Small intestine (tissue), 7 donors: ENCODE measurements around the gene MORN3. TPM values are rescaled to one million over a fixed set of nuclear protein-coding genes. Genes with fewer than 3 reads are reported as not detected.
"Not testable (repeated sequence)": the region's sequence is repeated elsewhere in the genome, so short reads cannot be mapped to it uniquely, and the experiment has no call there.

Source experiments
- DNase-seq, 2 donors: peaks; one replicate each; pipeline versions ENCODE4 v3.0.0 to v3.0.0-alpha.2; 2013
- FAIRE-seq: peaks from 2 replicates; lab custom pipeline; 2012; peaks lifted over from hg19 to GRCh38; lab: Jason Lieb, UNC
- H3K27ac ChIP-seq, 3 donors: one replicate each; pipeline ENCODE4 v1.5.1; 2013; ENCODE audit warnings: low read length in 2 of 3, mild to moderate bottlenecking in 2 of 3, control low read depth in 1 of 3, inconsistent platforms in 1 of 3, low read depth in 1 of 3, moderate library complexity in 1 of 3
- H3K27me3 ChIP-seq, 3 donors: one replicate each; pipeline ENCODE4 v1.6.1; 2013; ENCODE audit warnings: low read length in 3 of 3, inconsistent platforms in 1 of 3; ENCODE audit not compliant: control insufficient read depth in 3 of 3, insufficient read depth in 3 of 3
- H3K36me3 ChIP-seq, 3 donors: one replicate each; pipeline ENCODE4 v1.6.1; 2013; ENCODE audit warnings: low read length in 3 of 3, inconsistent platforms in 1 of 3, low read depth in 1 of 3, mild to moderate bottlenecking in 1 of 3, moderate library complexity in 1 of 3; ENCODE audit not compliant: control insufficient read depth in 3 of 3, insufficient read depth in 2 of 3
- H3K4me1 ChIP-seq, 3 donors: one replicate each; pipeline ENCODE4 v1.6.1; 2013; ENCODE audit warnings: low read length in 2 of 3, inconsistent platforms in 1 of 3, low read depth in 1 of 3, mild to moderate bottlenecking in 1 of 3, moderate library complexity in 1 of 3; ENCODE audit not compliant: control insufficient read depth in 3 of 3, insufficient read depth in 2 of 3
- H3K4me3 ChIP-seq, 3 donors: one replicate each; pipeline ENCODE4 v1.5.1; 2013; ENCODE audit warnings: low read length in 3 of 3, control low read depth in 1 of 3, inconsistent platforms in 1 of 3, low read depth in 1 of 3, mild to moderate bottlenecking in 1 of 3, moderate library complexity in 1 of 3
- H3K9me3 ChIP-seq, 2 donors: one replicate each; pipeline ENCODE4 v1.6.1; 2013; ENCODE audit warnings: low read depth in 1 of 2, low read length in 1 of 2; ENCODE audit not compliant: control insufficient read depth in 2 of 2, insufficient read depth in 1 of 2
- WGBS, 3 donors: extraction: QIAGEN DNeasy Blood & Tissue Kit; methylation state at CpG; one replicate each; pipeline ENCODE4 v1.1.7; 2013; 5-methylcytosine and 5-hydroxymethylcytosine counted together
- polyA plus RNA-seq, 4 donors: library from polyadenylated mRNA; stranded (reverse) in 3 of 4; unstranded in 1 of 4; fragments of 200-250 nt in 3 of 4; fragments of 120-200 nt in 1 of 4; gene quantifications; one replicate each; pipeline versions ENCODE4 v1.2.1 to v1.2.3, GENCODE V29; 2013
- donor health status: healthy with polysubstance abuse.
- donor health status: control.
- donor health status: control.
- donor health status: Bipolar disorder and iron deficiency.
- donor health status: healthy.

MORN3 gene
- polyA plus RNA-seq, 4 donors: 0.57 to 3.1 TPM; not detected in 2

- not testable (repeated sequence) for H3K9me3 ChIP-seq, FAIRE-seq, H3K27ac ChIP-seq, H3K36me3 ChIP-seq, H3K27me3 ChIP-seq, DNase-seq, H3K4me1 ChIP-seq, H3K4me3 ChIP-seq
- 86 to 94% (median 86%) methylated on average over 12 to 13 of the region's 13 CpGs for WGBS, 3 donors
Measured at GRCh38 chr12:121679661-121680197, 10.3 kb upstream of the MORN3 start.

- no peak overlapping the region for H3K27ac ChIP-seq
- H3K36me3 ChIP-seq: no peaks in the 10 kb centered on the region
- H3K4me1 ChIP-seq: no peaks in the 10 kb centered on the region
- H3K4me3 ChIP-seq: no peak overlapping the region
- no peaks in the 10 kb centered on the region for H3K27me3 ChIP-seq
- no peak for FAIRE-seq
- 74 to 78% (median 78%) methylated on average over 9 of the region's 9 CpGs for WGBS, 3 donors
- DNase-seq: no peak
- H3K9me3 ChIP-seq: no peaks in the 10 kb centered on the region
Measured at GRCh38 chr12:121678716-121679300, 9.4 kb upstream of the MORN3 start.

- Histone ChIP-seq H3K9me3 (no peaks in the 10 kb centered on the region), H3K27ac (no peak overlapping the region), H3K27me3 (no peaks in the 10 kb centered on the region), H3K36me3 (no peaks in the 10 kb centered on the region), H3K4me1 (no peaks in the 10 kb centered on the region), H3K4me3 (no peak overlapping the region)
- 64 to 76% (median 66%) methylated on average over 3 of the region's 3 CpGs for WGBS, 3 donors
- FAIRE-seq: no peak
- no peak for DNase-seq
Measured at GRCh38 chr12:121678305-121678704, 8.9 kb upstream of the MORN3 start.

- H3K4me1 ChIP-seq: peaks cover 0 to 11% (median 0%) of the 10 kb centered on the region in 3 donors
- no peaks in the 10 kb centered on the region for H3K27me3 ChIP-seq
- H3K4me3 ChIP-seq: no peak overlapping the region
- FAIRE-seq: no peak
- H3K36me3 ChIP-seq: no peaks in the 10 kb centered on the region
- DNase-seq: no peak
- H3K27ac ChIP-seq: no peak overlapping the region
- H3K9me3 ChIP-seq: no peaks in the 10 kb centered on the region
- 91 to 98% (median 96%) methylated on average over 5 of the region's 5 CpGs for WGBS, 3 donors
Measured at GRCh38 chr12:121676190-121676589, 6.7 kb upstream of the MORN3 start.

- 14 to 48% (median 32%) methylated on average over 12 of the region's 12 CpGs for WGBS, 3 donors
- peak overlapping the region in 2 of 3 donors; percentile 46 to 54 for H3K4me3 ChIP-seq
- peak overlapping the region in 2 of 3 donors; percentile 35 to 89 for H3K27ac ChIP-seq
Measured at GRCh38 chr12:121673013-121673511, 3.6 kb upstream of the MORN3 start.

GRCh38 chr12:121668750-121669520 is 519 bp downstream of the MORN3 start:
- FAIRE-seq: no peak
- Histone ChIP-seq H3K9me3 (no peaks in the 10 kb centered on the region), H3K27me3 (no peaks in the 10 kb centered on the region), H3K36me3 (peaks cover 0 to under 1% (median 0%) of the 10 kb centered on the region in 3 donors), H3K27ac (no peak overlapping the region), H3K4me1 (peaks cover 0 to 20% (median 0%) of the 10 kb centered on the region in 3 donors), H3K4me3 (peak overlapping the region in 1 of 3 donors; percentile 20)
- 78 to 82% (median 80%) methylated on average over 18 of the region's 18 CpGs for WGBS, 3 donors
- peak in 1 of 2 donors; percentile 59 for DNase-seq

More at GRCh38 chr12:121673013-121673511, 3.6 kb upstream of the MORN3 start:
- Histone ChIP-seq H3K4me1 (peaks cover 0 to 20% (median 0%) of the 10 kb centered on the region in 3 donors), H3K27me3 (no peaks in the 10 kb centered on the region), H3K9me3 (no peaks in the 10 kb centered on the region), H3K36me3 (no peaks in the 10 kb centered on the region)
- DNase-seq (peak; percentile 20 to 30), FAIRE-seq (no peak)

GRCh38 chr12:121666829-121667228 is 2.6 kb downstream of the MORN3 start:
- WGBS, 3 donors: 73 to 89% (median 88%) methylated on average over 6 of the region's 6 CpGs
- not testable (repeated sequence) for H3K27me3 ChIP-seq, DNase-seq, H3K36me3 ChIP-seq, H3K27ac ChIP-seq, FAIRE-seq, H3K9me3 ChIP-seq, H3K4me3 ChIP-seq, H3K4me1 ChIP-seq

GRCh38 chr12:121663610-121663929 is 5.9 kb downstream of the MORN3 start:
- Histone ChIP-seq H3K27ac (no peak overlapping the region), H3K9me3 (no peaks in the 10 kb centered on the region), H3K4me1 (peaks cover 0 to 6% (median 2%) of the 10 kb centered on the region in 3 donors), H3K27me3 (no peaks in the 10 kb centered on the region), H3K4me3 (no peak overlapping the region), H3K36me3 (peaks cover 0 to 4% (median 0%) of the 10 kb centered on the region in 3 donors)
- 70 to 88% (median 87%) methylated on average over 3 of the region's 3 CpGs for WGBS, 3 donors
- FAIRE-seq: no peak
- no peak for DNase-seq
